GM21619 (cell line): ENCODE results near the gene CEP20.

ENCODE experiments used
- ATAC-seq: cut with Tn5 transposase; IDR thresholded peaks from one replicate; pipeline ENCODE4 v1.9.1; 2021; ENCODE audit not compliant: unreplicated experiment

CEP20 gene

GRCh38 chr16:15835136-15835878 lies 53.1 kb downstream of the CEP20 start:
- ATAC-seq = no peak

GRCh38 chr16:15834502-15834901 lies 53.9 kb downstream of the CEP20 start:
- no peak for ATAC-seq

- no peak for ATAC-seq
Observed at GRCh38 chr16:15833541-15833940, 54.9 kb downstream of the CEP20 start.

GRCh38 chr16:15832241-15832640 lies 56.2 kb downstream of the CEP20 start:
- ATAC-seq = no peak

GRCh38 chr16:15830832-15831451 lies 57.5 kb downstream of the CEP20 start:
- no peak for ATAC-seq

GRCh38 chr16:15829460-15829859 lies 58.9 kb downstream of the CEP20 start:
- no peak for ATAC-seq

- no peak for ATAC-seq
Observed at GRCh38 chr16:15827709-15828343, 60.6 kb downstream of the CEP20 start.

GRCh38 chr16:15827299-15827698 lies 61.1 kb downstream of the CEP20 start:
- no peak for ATAC-seq

GRCh38 chr16:15825750-15826305 lies 62.6 kb downstream of the CEP20 start:
- ATAC-seq = no peak

- no peak for ATAC-seq
Observed at GRCh38 chr16:15822957-15823356, 65.4 kb downstream of the CEP20 start.

GRCh38 chr16:15820837-15821236 lies 67.6 kb downstream of the CEP20 start:
- ATAC-seq = no peak

- ATAC-seq = no peak
Observed at GRCh38 chr16:15819046-15819445, 69.4 kb downstream of the CEP20 start.

- ATAC-seq = no peak
Observed at GRCh38 chr16:15817446-15817845, 71.0 kb downstream of the CEP20 start.

GRCh38 chr16:15816228-15816627 lies 72.2 kb downstream of the CEP20 start:
- no peak for ATAC-seq
